SK-N-SH treated with all-trans-retinoic acid at 6 μM for 48 hours (cell line): ENCODE measurements around the gene TLL2.

Source experiments
- ATAC-seq: fragments of 200-7000 bp; cut with Tn5 transposase; 3 replicates; pipeline ENCODE4 v1.9.1; 2020; ENCODE audit warnings: mild to moderate bottlenecking, moderate library complexity
- ARNTL ChIP-seq: fragments of 450-650 bp; formaldehyde crosslinking; IDR thresholded peaks from 2 replicates; pipeline ENCODE4 v1.5.0; 2020; ENCODE audit warnings: low read depth, mild to moderate bottlenecking, moderate library complexity, borderline replicate concordance
- CREB5 ChIP-seq: fragments of 250-450 bp; sonication (Bioruptor Pico); IDR thresholded peaks from 2 replicates; pipeline ENCODE4 v1.5.1; 2020; ENCODE audit warnings: low read depth, mild to moderate bottlenecking, moderate library complexity
- CSDC2 ChIP-seq: fragments of 250-450 bp; sonication (Bioruptor Pico); IDR thresholded peaks from 2 replicates; pipeline ENCODE4 v1.5.0; 2020; ENCODE audit warnings: mild to moderate bottlenecking, moderate library complexity
- CSRNP3 ChIP-seq: fragments of 250-450 bp; sonication (Bioruptor Pico); IDR thresholded peaks from 2 replicates; pipeline ENCODE4 v1.5.1; 2021; ENCODE audit warnings: mild to moderate bottlenecking, moderate library complexity
- ESRRG ChIP-seq: fragments of 250-450 bp; sonication (Bioruptor Pico); IDR thresholded peaks from 2 replicates; pipeline ENCODE4 v1.6.1; 2021; ENCODE audit warnings: mild to moderate bottlenecking
- GLIS3 ChIP-seq: fragments of 250-450 bp; sonication (Bioruptor Pico); IDR thresholded peaks from 2 replicates; pipeline ENCODE4 v1.5.0; 2020; ENCODE audit warnings: mild to moderate bottlenecking, moderate library complexity
- ISL1 ChIP-seq: fragments of 250-450 bp; sonication (Bioruptor Pico); IDR thresholded peaks from 2 replicates; pipeline ENCODE4 v2.1.2; 2022; ENCODE audit warnings: mild to moderate bottlenecking, moderate library complexity
- OSR1 ChIP-seq: fragments of 250-450 bp; sonication (Bioruptor Pico); IDR thresholded peaks from 2 replicates; pipeline ENCODE4 v1.8.0; 2022; ENCODE audit warnings: moderate library complexity, mild to moderate bottlenecking, inconsistent platforms
- PATZ1 ChIP-seq: fragments of 250-450 bp; sonication (Bioruptor Pico); IDR thresholded peaks from 2 replicates; pipeline ENCODE4 v1.8.0; 2020; ENCODE audit warnings: mild to moderate bottlenecking, moderate library complexity, borderline replicate concordance
- POU6F1 ChIP-seq: fragments of 250-450 bp; sonication (Bioruptor Pico); IDR thresholded peaks from 2 replicates; pipeline ENCODE4 v1.8.0; 2021; ENCODE audit warnings: low read depth, mild to moderate bottlenecking, moderate library complexity, borderline replicate concordance
- PPARA ChIP-seq: fragments of 250-450 bp; sonication (Bioruptor Pico); IDR thresholded peaks from 2 replicates; pipeline ENCODE4 v1.5.0; 2020; ENCODE audit warnings: mild to moderate bottlenecking, borderline replicate concordance
- RARB ChIP-seq: fragments of 250-450 bp; sonication (Bioruptor Pico); IDR thresholded peaks from 2 replicates; pipeline ENCODE4 v1.8.0; 2021; ENCODE audit warnings: mild to moderate bottlenecking, moderate library complexity
- SNAI2 ChIP-seq: fragments of 250-450 bp; sonication (Bioruptor Pico); IDR thresholded peaks from 2 replicates; pipeline ENCODE4 v1.5.0; 2020; ENCODE audit warnings: mild to moderate bottlenecking, moderate library complexity
- TCF4 ChIP-seq: fragments of 250-450 bp; sonication (Bioruptor Pico); IDR thresholded peaks from 2 replicates; pipeline ENCODE4 v1.8.0; 2021; ENCODE audit warnings: mild to moderate bottlenecking, moderate library complexity, borderline replicate concordance
- TSHZ2 ChIP-seq: fragments of 250-450 bp; sonication (Bioruptor Pico); IDR thresholded peaks from 2 replicates; pipeline ENCODE4 v1.5.0; 2020; ENCODE audit warnings: mild to moderate bottlenecking, moderate library complexity
- ZFP3 ChIP-seq: fragments of 250-450 bp; sonication (Bioruptor Pico); IDR thresholded peaks from 2 replicates; pipeline ENCODE4 v1.5.0; 2020; ENCODE audit warnings: mild to moderate bottlenecking, moderate library complexity
- ZFP30 ChIP-seq: fragments of 450-650 bp; formaldehyde crosslinking; IDR thresholded peaks from 2 replicates; pipeline ENCODE4 v1.5.0; 2022; ENCODE audit warnings: mild to moderate bottlenecking, moderate library complexity
- ZNF565 ChIP-seq: fragments of 450-650 bp; formaldehyde crosslinking; conservative IDR thresholded peaks from 2 replicates; pipeline ENCODE4 v1.5.0; 2020; ENCODE audit warnings: low read depth, mild to moderate bottlenecking, moderate library complexity
- ZNF70 ChIP-seq: fragments of 450-650 bp; formaldehyde crosslinking; IDR thresholded peaks from 2 replicates; pipeline ENCODE4 v1.5.0; 2020; ENCODE audit warnings: mild to moderate bottlenecking, moderate library complexity

Gene TLL2

GRCh38 chr10:96493254-96493653 is 20.5 kb downstream of the TLL2 start:
- ATAC-seq: no peak

GRCh38 chr10:96491303-96491702 is 22.4 kb downstream of the TLL2 start:
- peak; percentile 42; the same call in 1 of the 3 replicates for ATAC-seq
- TF ChIP-seq ZFP30 (CRISPR knock-in tag) (no peak), SNAI2 (CRISPR knock-in tag) (no peak), ESRRG (CRISPR knock-in tag) (no peak), ZNF70 (CRISPR knock-in tag) (no peak), PPARA (CRISPR knock-in tag) (no peak), ARNTL (CRISPR knock-in tag) (no peak), GLIS3 (no peak), TSHZ2 (CRISPR knock-in tag) (no peak), POU6F1 (CRISPR knock-in tag) (no peak), ZFP3 (CRISPR knock-in tag) (no peak)

More at GRCh38 chr10:96493254-96493653, 20.5 kb downstream of the TLL2 start:
- no peak for TF ChIP-seq CSDC2 (CRISPR knock-in tag)
- no peak for TF ChIP-seq TCF4 (CRISPR knock-in tag)
- TF ChIP-seq GLIS3: no peak
- no peak for TF ChIP-seq ISL1 (CRISPR knock-in tag)
- no peak for TF ChIP-seq ZFP3 (CRISPR knock-in tag)
- no peak for TF ChIP-seq SNAI2 (CRISPR knock-in tag)
- TF ChIP-seq ESRRG (CRISPR knock-in tag): no peak

GRCh38 chr10:96488161-96488935 is 25.4 kb downstream of the TLL2 start:
- TF ChIP-seq ZNF565 (CRISPR knock-in tag) (no peak), PATZ1 (CRISPR knock-in tag) (no peak), OSR1 (CRISPR knock-in tag) (no peak), ESRRG (CRISPR knock-in tag) (no peak), TSHZ2 (CRISPR knock-in tag) (no peak)

GRCh38 chr10:96482815-96483588 is 30.7 kb downstream of the TLL2 start:
- ATAC-seq: no peak
- TF ChIP-seq OSR1 (CRISPR knock-in tag) (no peak), ZNF565 (CRISPR knock-in tag) (no peak), RARB (CRISPR knock-in tag) (no peak), GLIS3 (no peak), ZNF70 (CRISPR knock-in tag) (no peak), CREB5 (no peak), CSRNP3 (CRISPR knock-in tag) (no peak), ZFP30 (CRISPR knock-in tag) (no peak)

More at GRCh38 chr10:96488161-96488935, 25.4 kb downstream of the TLL2 start:
- no peak for ATAC-seq
